GM19324 (cell line): ENCODE results near the gene GBP1.
"Not testable (repeated sequence)": the region's sequence is repeated elsewhere in the genome, so short reads cannot be mapped to it uniquely, and the experiment has no call there.

ENCODE experiments used
- ATAC-seq: cut with Tn5 transposase; IDR thresholded peaks from one replicate; pipeline ENCODE4 v1.9.1; 2021; ENCODE audit warnings: mild to moderate bottlenecking, moderate library complexity; ENCODE audit not compliant: unreplicated experiment, low FRiP score

GBP1 gene

GRCh38 chr1:89065079-89065868, at the start of gene GBP1:
TSS of gene GBP1 (minus strand) at chr1:89065208. CDS start at chr1:89063234, 1,974 bp downstream.
- peak; percentile 52 for ATAC-seq

- no peak for ATAC-seq
Measured at GRCh38 chr1:89114662-89115061, 49.7 kb upstream of the GBP1 start.

GRCh38 chr1:89112871-89113613, 48.0 kb upstream of the GBP1 start:
- no peak for ATAC-seq

GRCh38 chr1:89104687-89105086, 39.7 kb upstream of the GBP1 start:
- no peak for ATAC-seq

- ATAC-seq: no peak
Measured at GRCh38 chr1:89104147-89104546, 39.1 kb upstream of the GBP1 start.

DNA sequence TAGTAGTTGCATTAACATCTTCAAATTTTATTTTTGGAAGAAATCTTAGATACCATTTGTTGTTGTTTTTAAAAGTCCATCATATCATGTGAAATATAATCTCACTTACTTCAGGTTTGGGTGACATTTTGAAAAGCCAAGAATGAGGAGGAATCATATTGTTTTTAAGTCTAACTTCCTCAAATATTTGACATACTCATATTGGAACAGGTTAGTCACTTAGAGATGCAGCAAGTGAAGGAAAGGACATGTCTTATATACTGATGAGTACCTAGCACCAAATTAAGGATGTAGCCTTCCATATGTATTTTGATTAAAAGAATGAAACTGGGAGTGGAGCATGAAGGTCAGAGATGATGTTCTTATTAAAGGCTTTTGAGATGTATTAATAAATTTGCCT, 37.0 kb upstream of the GBP1 start:
- no peak for ATAC-seq

GRCh38 chr1:89100412-89100811, 35.4 kb upstream of the GBP1 start:
- ATAC-seq: no peak

DNA sequence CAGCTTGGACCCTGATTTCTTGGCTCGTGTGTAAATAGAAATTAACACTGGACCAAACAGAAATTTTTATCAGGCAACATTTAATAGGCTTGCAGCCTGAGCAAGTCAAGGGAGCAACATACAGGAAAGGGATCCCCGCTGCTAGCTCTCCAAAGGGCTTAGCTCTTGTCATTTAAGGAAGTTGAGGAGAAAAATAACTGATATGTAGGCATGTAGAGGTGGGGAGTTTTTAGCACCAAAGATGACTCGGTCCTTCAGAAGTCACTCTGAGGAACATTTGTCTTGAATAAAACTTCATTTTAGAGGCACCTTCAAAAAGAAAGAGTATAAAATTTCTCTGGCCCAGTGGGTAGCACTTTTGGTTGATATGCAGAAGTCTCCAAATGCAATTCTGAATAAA, 33.8 kb upstream of the GBP1 start:
- ATAC-seq: no peak

- no peak for ATAC-seq
Measured at GRCh38 chr1:89095737-89096136, 30.7 kb upstream of the GBP1 start.

DNA sequence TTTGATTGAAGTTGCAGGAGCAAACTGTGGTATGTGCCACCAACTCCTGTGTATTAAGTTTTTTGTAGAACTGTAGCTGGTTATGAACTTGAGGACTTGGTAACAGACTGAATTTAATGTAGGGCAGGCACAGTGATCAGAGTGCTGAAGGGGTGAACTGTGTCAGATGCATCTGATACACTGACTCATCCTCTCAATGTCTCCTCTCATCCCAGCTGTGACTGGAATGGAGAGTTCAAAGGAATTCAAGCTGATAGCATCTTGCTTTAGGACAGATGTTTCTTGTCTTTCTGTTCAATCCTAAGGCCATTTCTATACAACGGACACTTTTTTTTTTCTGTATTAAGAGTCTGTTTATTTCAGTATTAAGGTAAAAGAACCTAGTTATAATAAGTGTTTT, 25.0 kb upstream of the GBP1 start:
- no peak for ATAC-seq

- no peak for ATAC-seq
Measured at GRCh38 chr1:89088572-89088971, 23.6 kb upstream of the GBP1 start.

GRCh38 chr1:89087241-89087640, 22.2 kb upstream of the GBP1 start:
- ATAC-seq: no peak

DNA sequence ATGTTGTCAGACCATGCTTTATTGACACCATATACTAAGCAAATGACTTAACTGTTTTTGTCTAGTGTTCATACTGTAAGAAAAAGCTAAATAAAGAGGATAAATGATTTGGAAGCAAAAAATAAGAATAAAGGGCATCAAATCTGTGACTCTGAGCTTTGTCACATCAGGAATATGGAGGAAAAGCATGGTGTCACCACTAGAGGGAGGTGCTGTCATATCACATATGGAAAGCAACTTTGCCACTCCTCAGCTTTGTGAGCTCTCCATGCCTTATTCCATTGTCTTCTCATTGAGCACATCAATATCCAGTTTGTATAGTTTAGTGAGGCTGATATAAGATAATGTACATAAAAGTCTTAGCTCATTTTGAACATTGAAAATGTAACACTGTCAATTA, 20.8 kb upstream of the GBP1 start:
- ATAC-seq: no peak

DNA sequence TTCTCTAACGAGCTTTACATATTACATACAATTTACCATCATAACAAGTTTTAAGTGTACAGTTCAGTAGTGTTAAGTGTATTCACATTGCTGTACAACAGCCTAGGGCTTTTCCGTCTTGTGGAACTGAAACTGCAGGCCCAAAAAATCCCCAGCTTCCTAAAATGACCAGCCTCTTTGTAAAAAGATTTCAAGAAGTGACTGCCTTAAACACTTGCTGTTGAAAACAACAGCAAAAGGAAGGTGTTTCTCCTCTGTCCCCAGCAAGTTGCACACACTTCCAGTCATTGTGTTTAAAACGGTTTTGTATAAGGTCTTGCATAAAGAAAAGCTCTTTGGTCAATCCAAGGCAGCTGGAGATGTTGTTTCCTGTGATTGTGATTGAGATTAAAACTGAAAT, 16.0 kb upstream of the GBP1 start:
- no peak for ATAC-seq

GRCh38 chr1:89080068-89080467, 15.1 kb upstream of the GBP1 start:
- ATAC-seq: not testable (repeated sequence)

GRCh38 chr1:89072466-89073065, 7.6 kb upstream of the GBP1 start:
- ATAC-seq: not testable (repeated sequence)

- no peak for ATAC-seq
Measured at GRCh38 chr1:89070509-89070908, 5.5 kb upstream of the GBP1 start.

- ATAC-seq: no peak
Measured at GRCh38 chr1:89069951-89070350, 4.9 kb upstream of the GBP1 start.

DNA sequence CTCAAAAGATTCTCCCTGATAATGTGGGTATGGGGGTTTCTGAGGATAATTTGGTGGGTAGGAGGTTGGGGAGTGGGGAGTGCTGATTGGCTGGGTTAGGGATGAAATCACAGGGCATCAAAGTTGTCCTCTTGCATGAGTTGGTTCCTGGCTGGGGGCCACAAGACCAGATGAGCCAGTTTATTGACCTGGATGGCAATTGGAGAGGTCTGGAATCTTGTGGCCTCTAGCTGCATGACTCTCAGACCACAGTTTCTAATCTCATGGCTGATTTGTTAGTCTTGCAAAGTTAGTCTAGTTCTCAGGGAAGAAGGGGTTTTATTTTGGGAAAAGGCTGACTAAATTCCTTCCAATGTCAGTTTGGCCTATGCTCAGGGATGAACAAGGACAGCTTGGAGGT, 3.3 kb upstream of the GBP1 start:
- no peak for ATAC-seq

- ATAC-seq: peak; percentile 50
Measured at GRCh38 chr1:89064632-89065031, 376 bp downstream of the GBP1 start.

DNA sequence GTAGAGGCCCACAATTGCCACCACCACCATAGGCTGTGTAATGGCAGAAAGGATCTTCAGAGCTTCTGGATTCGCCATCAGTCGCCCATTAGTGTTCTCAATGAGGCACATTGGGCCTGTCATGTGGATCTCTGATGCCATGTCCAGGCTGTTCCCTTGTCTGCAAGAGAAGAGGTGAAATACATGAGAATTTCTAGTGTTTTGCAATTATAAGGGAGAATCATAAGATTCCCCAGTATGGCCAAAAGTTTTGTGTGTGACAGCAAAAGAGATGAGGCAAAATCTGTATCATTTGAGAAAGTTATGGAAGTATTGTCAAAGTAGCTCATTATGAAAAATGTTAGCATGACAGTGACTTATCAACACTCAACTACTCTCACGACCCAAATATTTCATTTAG, 1.9 kb downstream of the GBP1 start:
- no peak for ATAC-seq

DNA sequence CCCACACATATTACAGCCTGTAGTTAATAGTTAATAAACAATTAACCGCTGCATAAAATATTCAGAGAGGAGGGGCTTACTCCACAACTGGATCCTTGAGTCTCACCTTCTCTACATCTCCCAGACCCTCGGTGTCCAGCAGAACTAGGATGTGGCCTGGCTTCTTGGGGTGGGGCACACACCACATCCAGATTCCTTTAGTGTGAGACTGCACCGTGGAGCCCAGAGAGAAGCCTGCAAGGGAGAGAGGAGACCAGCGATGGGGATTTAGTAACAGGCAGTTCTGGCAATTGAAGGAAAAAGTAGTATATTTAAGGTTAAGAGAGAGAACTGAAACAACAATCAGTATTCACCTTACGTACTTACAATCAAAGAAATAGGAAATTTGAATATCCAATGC, 4.9 kb downstream of the GBP1 start:
- no peak for ATAC-seq
